ENCODE measurements around the gene C19orf18. TPM values are rescaled to one million over a fixed set of nuclear protein-coding genes. Genes with fewer than 3 reads are reported as not detected.
A peak's percentile ranks its signal among the peaks of the same experiment; 100 is the strongest.
"Not testable (repeated sequence)": the region's sequence is repeated elsewhere in the genome, so short reads cannot be mapped to it uniquely, and the experiment has no call there.

Gene C19orf18
- total and polyA plus RNA-seq, 8 donors: 0.16 to 7.9 (median 0.59) TPM; not detected in 1

GRCh38 chr19:58010507-58010906, 36.2 kb upstream of the C19orf18 start:
- Histone ChIP-seq H3K9me3 (no peaks in the 10 kb centered on the region), H3K4me3 (no peak overlapping the region), H3K27ac (no peak overlapping the region), H3K27me3 (no peaks in the 10 kb centered on the region), H3K36me3 (peaks cover 0 to 5% (median 0%) of the 10 kb centered on the region in 3 donors), H3K4me1 (no peaks in the 10 kb centered on the region)
- no peak for ATAC-seq
- no peak for DNase-seq
- no peak for FAIRE-seq
- 74 to 83% methylated on average over 22 of the region's 22 CpGs for WGBS, 2 donors
- intact Hi-C loops (cut with DNase I): no loop called here
- TF ChIP-seq CTCF (IDR thresholded peaks at IDR 0.05): no peak

- H3K4me3 ChIP-seq: peak overlapping the region in 3 of 4 donors; percentile 20 to 34 (median 26)
- peak; percentile 68 to 91 (median 82) for DNase-seq
- no peaks in the 10 kb centered on the region for H3K27me3 ChIP-seq
- peaks cover 0 to 12% (median 0%) of the 10 kb centered on the region in 3 donors for H3K36me3 ChIP-seq
- no peak for FAIRE-seq
- no peak for TF ChIP-seq CTCF (IDR thresholded peaks at IDR 0.05)
- intact Hi-C loops (cut with DNase I): no loop called here
- peak overlapping the region; percentile 37 to 65 (median 54) for H3K27ac ChIP-seq
- peak; percentile 88 to 98 (median 98) for ATAC-seq
- H3K9me3 ChIP-seq: no peaks in the 10 kb centered on the region
- H3K4me1 ChIP-seq: no peaks in the 10 kb centered on the region
- 13 to 18% methylated on average over 41 of the region's 41 CpGs for WGBS, 2 donors
Measured at GRCh38 chr19:58009666-58010301, 35.5 kb upstream of the C19orf18 start.

GRCh38 chr19:58009301-58009665, 34.9 kb upstream of the C19orf18 start:
- intact Hi-C loops (cut with DNase I): no loop called here
- Histone ChIP-seq H3K4me3 (peak overlapping the region in 1 of 4 donors; percentile 20), H3K27me3 (no peaks in the 10 kb centered on the region), H3K36me3 (peaks cover 0 to 12% (median 0%) of the 10 kb centered on the region in 3 donors), H3K9me3 (no peaks in the 10 kb centered on the region), H3K27ac (peak overlapping the region in 1 of 4 donors; percentile 65), H3K4me1 (no peaks in the 10 kb centered on the region)
- WGBS, 2 donors: 2 to 4% methylated on average over 21 of the region's 21 CpGs
- FAIRE-seq (no peak), ATAC-seq (no peak), DNase-seq (no peak)
- no peak for TF ChIP-seq CTCF (IDR thresholded peaks at IDR 0.05)

- 41 to 46% methylated on average over 10 of the region's 10 CpGs for WGBS, 2 donors
- H3K27me3 ChIP-seq; H3K9me3 ChIP-seq; H3K27ac ChIP-seq; H3K4me3 ChIP-seq; DNase-seq; FAIRE-seq; ATAC-seq; intact Hi-C loops (cut with DNase I); H3K4me1 ChIP-seq: not testable (repeated sequence)
- peaks cover 0 to 12% (median 0%) of the 10 kb centered on the region in 3 donors for H3K36me3 ChIP-seq
Measured at GRCh38 chr19:58008877-58009276, 34.5 kb upstream of the C19orf18 start.

- intact Hi-C loops (cut with DNase I): no loop called here
- no peak overlapping the region for H3K4me3 ChIP-seq
- H3K36me3 ChIP-seq: peaks cover 0 to 12% (median 0%) of the 10 kb centered on the region in 3 donors
- peaks cover 0 to 5% (median 4%) of the 10 kb centered on the region in 3 donors for H3K4me1 ChIP-seq
- H3K9me3 ChIP-seq: no peaks in the 10 kb centered on the region
- TF ChIP-seq CTCF (IDR thresholded peaks at IDR 0.05): no peak
- no peaks in the 10 kb centered on the region for H3K27me3 ChIP-seq
- no peak overlapping the region for H3K27ac ChIP-seq
- no peak for FAIRE-seq
- no peak for ATAC-seq
- WGBS, 2 donors: 97 to 100% methylated on average over 1 of the region's 1 CpG
- no peak for DNase-seq
Measured at GRCh38 chr19:58007285-58007684, 33.0 kb upstream of the C19orf18 start.

Data from pancreas (tissue), 10 donors.